OCI-LY1 (cell line): ENCODE measurements around the gene UPK3A.

Experiments used
- H2AFZ ChIP-seq: fragments of 200-600 bp; sonication (generic), shearing (Covaris generic); 2 replicates; pipeline ENCODE4 v1.6.0; 2014; ENCODE audit warnings: antibody characterized with exemption, mild to moderate bottlenecking, low read length
- H3F3A ChIP-seq: fragments of 200-600 bp; sonication (generic), shearing (Covaris generic); 2 replicates; pipeline ENCODE4 v1.6.0; 2014; ENCODE audit warnings: mild to moderate bottlenecking, antibody characterized with exemption, low read length, moderate library complexity; ENCODE audit not compliant: insufficient read depth
- H3K27ac ChIP-seq: fragments of 200-600 bp; sonication (generic); 2 replicates; pipeline ENCODE4 v1.5.1; 2014; ENCODE audit warnings: low read length, mixed run types, mild to moderate bottlenecking, low read depth; ENCODE audit not compliant: poor library complexity, severe bottlenecking
- H3K27me3 ChIP-seq: fragments of 200-600 bp; sonication (generic); 2 replicates; pipeline ENCODE4 v1.6.0; 2014; ENCODE audit warnings: antibody characterized with exemption, mild to moderate bottlenecking, low read length, moderate library complexity; ENCODE audit not compliant: insufficient read depth
- H3K36me3 ChIP-seq: fragments of 200-600 bp; sonication (generic); 2 replicates; pipeline ENCODE4 v1.6.1; 2014; ENCODE audit warnings: mild to moderate bottlenecking, antibody characterized with exemption, low read length, moderate library complexity, mixed read lengths; ENCODE audit not compliant: insufficient read depth
- H3K4me1 ChIP-seq: fragments of 200-600 bp; sonication (generic); 2 replicates; pipeline ENCODE4 v1.5.1; 2014; ENCODE audit warnings: mild to moderate bottlenecking, low read length, moderate library complexity; ENCODE audit not compliant: insufficient read depth, severe bottlenecking
- H3K4me2 ChIP-seq: fragments of 200-600 bp; sonication (generic), shearing (Covaris generic); 2 replicates; pipeline ENCODE4 v1.6.1; 2014; ENCODE audit warnings: low read length
- H3K4me3 ChIP-seq: fragments of 200-600 bp; sonication (generic); 2 replicates; pipeline ENCODE4 v1.5.1; 2014; ENCODE audit warnings: low read length, low read depth, mild to moderate bottlenecking, mixed read lengths; ENCODE audit not compliant: poor library complexity, severe bottlenecking
- H3K79me2 ChIP-seq: fragments of 200-600 bp; shearing (Covaris generic); 2 replicates; pipeline ENCODE4 v1.6.1; 2016; ENCODE audit warnings: mixed run types, low read length, mixed read lengths; ENCODE audit not compliant: insufficient read depth
- H3K9ac ChIP-seq: fragments of 200-600 bp; sonication (generic), shearing (Covaris generic); 2 replicates; pipeline ENCODE4 v1.6.1; 2014; ENCODE audit warnings: mild to moderate bottlenecking, low read length, mixed read lengths
- H3K9me2 ChIP-seq: fragments of 200-600 bp; sonication (generic), shearing (Covaris generic); 2 replicates; pipeline ENCODE4 v1.6.1; 2014; ENCODE audit warnings: low read depth, mild to moderate bottlenecking, low read length, mixed read lengths
- H3K9me3 ChIP-seq: fragments of 200-600 bp; shearing (Covaris generic); 2 replicates; pipeline ENCODE4 v1.6.1; 2014; ENCODE audit warnings: low read length, mixed read lengths
- H4K20me1 ChIP-seq: fragments of 200-600 bp; sonication (generic), shearing (Covaris generic); 2 replicates; pipeline ENCODE4 v1.6.0; 2016; ENCODE audit warnings: mild to moderate bottlenecking, low read length; ENCODE audit not compliant: insufficient read depth
- EZH2 ChIP-seq: fragments of 200-600 bp; sonication (generic), shearing (Covaris generic); IDR thresholded peaks from 2 replicates; pipeline ENCODE4 v1.8.0; 2017; ENCODE audit warnings: borderline replicate concordance, mixed run types, mild to moderate bottlenecking, antibody characterized with exemption, low read length, moderate library complexity, mixed read lengths
- TF ChIP-seq, protein P1 (sequence below): fragments of 200-600 bp; sonication (generic), shearing (Covaris generic); IDR thresholded peaks from 2 replicates; pipeline ENCODE4 v1.5.1; 2017; ENCODE audit warnings: mild to moderate bottlenecking, antibody characterized with exemption, low read length, moderate library complexity, mixed read lengths

UPK3A gene

DNA sequence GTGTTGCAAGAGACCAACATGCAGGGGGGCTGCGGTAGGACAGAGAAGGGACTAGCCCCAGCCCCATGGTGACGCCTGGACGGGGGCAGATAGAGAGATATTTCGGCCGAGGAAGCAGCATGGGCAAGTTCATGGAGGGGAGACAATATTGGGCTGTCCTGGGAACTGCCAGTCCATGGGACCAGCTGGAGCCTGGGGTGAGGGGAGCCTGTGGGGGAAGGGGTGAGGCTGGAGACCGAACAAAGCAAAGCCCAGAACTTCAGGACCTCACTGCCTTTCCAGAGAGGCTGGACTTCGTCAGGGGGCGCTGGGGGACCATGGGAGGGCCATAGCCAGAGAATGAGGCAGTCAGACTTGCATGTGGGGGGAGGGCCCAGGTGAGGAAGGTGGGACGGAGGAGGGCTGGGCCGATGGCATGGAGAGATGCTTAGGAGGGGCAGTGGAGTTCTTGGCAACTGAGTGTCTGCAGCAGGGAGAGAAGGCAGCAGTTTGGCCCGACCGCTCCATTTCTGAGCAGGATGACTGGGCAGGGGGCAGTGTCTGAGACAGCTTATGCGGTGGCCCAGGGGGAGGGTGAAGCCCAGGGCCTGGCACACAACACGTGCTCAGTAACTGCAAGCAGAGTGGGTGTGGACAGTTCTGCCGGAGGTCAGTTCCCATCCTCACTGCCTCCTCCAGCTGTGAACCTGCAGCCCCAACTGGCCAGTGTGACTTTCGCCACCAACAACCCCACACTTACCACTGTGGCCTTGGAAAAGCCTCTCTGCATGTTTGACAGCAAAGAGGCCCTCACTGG lies 712 bp downstream of the UPK3A start:
- Histone ChIP-seq H3F3A (no peaks in the 10 kb centered on the region), H3K4me1 (peaks cover 13% of the 10 kb centered on the region), H3K27ac (no peak overlapping the region), H3K4me3 (peak overlapping the region; percentile 39), H3K27me3 (no peaks in the 10 kb centered on the region; the same call in 1 of the 2 replicates), H3K79me2 (no peaks in the 10 kb centered on the region), H4K20me1 (no peaks in the 10 kb centered on the region), H3K4me2 (peak overlapping the region; percentile 48), H3K9me2 (no peaks in the 10 kb centered on the region), H3K9ac (no peak overlapping the region; the same call in 1 of the 2 replicates), H2AFZ (no peak overlapping the region), H3K9me3 (no peaks in the 10 kb centered on the region), H3K36me3 (no peaks in the 10 kb centered on the region)
- no peak for TF ChIP-seq EZH2
- TF ChIP-seq, protein P1, sequence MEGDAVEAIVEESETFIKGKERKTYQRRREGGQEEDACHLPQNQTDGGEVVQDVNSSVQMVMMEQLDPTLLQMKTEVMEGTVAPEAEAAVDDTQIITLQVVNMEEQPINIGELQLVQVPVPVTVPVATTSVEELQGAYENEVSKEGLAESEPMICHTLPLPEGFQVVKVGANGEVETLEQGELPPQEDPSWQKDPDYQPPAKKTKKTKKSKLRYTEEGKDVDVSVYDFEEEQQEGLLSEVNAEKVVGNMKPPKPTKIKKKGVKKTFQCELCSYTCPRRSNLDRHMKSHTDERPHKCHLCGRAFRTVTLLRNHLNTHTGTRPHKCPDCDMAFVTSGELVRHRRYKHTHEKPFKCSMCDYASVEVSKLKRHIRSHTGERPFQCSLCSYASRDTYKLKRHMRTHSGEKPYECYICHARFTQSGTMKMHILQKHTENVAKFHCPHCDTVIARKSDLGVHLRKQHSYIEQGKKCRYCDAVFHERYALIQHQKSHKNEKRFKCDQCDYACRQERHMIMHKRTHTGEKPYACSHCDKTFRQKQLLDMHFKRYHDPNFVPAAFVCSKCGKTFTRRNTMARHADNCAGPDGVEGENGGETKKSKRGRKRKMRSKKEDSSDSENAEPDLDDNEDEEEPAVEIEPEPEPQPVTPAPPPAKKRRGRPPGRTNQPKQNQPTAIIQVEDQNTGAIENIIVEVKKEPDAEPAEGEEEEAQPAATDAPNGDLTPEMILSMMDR = no peak

DNA sequence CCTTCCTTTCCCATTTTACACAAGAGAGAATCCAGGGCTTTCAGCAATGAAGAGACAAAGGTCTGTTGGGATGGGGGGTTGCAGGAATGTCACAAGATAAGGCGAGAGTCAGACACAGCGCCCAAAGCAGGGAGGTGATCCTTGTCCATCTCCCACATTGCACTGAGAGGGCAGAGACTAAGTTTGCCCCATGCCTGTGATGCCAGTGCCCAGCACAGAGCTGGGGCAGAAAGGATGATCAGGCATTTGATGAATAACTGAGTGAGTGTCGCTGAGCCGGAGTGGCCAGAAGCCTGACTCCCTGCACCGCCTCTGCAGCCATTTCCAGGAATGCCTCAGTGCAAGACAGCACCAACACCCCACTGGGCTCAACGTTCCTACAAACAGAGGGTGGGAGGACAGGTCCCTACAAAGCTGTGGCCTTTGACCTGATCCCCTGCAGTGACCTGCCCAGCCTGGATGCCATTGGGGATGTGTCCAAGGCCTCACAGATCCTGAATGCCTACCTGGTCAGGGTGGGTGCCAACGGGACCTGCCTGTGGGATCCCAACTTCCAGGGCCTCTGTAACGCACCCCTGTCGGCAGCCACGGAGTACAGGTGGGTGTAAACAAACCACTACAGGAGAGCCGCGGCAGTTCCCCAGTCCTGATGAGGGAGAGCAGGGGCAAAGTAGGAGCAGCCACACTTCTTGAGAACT lies 2.3 kb downstream of the UPK3A start:
- H3K27ac ChIP-seq = no peak overlapping the region
- H3K9me3 ChIP-seq = no peaks in the 10 kb centered on the region
- H4K20me1 ChIP-seq = no peaks in the 10 kb centered on the region
- H2AFZ ChIP-seq = no peak overlapping the region
- no peaks in the 10 kb centered on the region for H3K9me2 ChIP-seq
- peaks cover 13% of the 10 kb centered on the region for H3K4me1 ChIP-seq
- H3F3A ChIP-seq = no peaks in the 10 kb centered on the region
- H3K79me2 ChIP-seq = no peaks in the 10 kb centered on the region
- H3K4me2 ChIP-seq = no peak overlapping the region
- H3K27me3 ChIP-seq = peaks cover 8% of the 10 kb centered on the region
- H3K36me3 ChIP-seq = no peaks in the 10 kb centered on the region
- no peak overlapping the region for H3K4me3 ChIP-seq
- H3K9ac ChIP-seq = no peak overlapping the region
- TF ChIP-seq EZH2 = no peak
- TF ChIP-seq, protein P1 = no peak

DNA sequence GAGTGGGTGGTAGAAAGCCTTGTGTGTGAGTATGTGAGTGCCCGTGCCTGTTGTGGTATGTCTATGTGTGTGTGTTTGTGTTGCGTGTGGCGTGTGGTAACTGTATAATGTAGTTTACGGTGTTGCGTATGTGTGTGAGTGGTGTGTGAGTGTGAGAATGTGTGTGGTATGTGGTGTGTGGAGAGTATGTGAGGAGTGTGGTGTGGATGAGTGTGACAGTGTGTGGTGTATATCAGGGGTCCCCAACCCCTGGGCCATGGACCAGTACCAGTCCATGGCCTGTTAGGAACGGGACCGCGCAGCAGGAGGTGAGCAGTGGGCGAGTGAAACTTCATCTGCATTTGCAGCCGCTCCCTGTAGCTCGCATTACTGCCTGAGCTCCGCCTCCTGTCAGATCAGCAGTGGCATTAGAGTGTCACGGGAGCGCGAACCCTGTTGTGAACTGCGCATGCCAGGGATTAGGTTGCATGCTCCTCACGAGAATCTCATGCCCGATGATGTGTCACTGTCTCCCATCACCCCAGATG lies 5.7 kb downstream of the UPK3A start:
- Histone ChIP-seq H3K9me2 (no peaks in the 10 kb centered on the region), H3K36me3 (no peaks in the 10 kb centered on the region), H3K79me2 (no peaks in the 10 kb centered on the region), H3K9me3 (no peaks in the 10 kb centered on the region), H3K9ac (no peak overlapping the region), H3F3A (no peaks in the 10 kb centered on the region), H3K27ac (no peak overlapping the region), H4K20me1 (no peaks in the 10 kb centered on the region), H3K4me1 (peaks cover 3% of the 10 kb centered on the region), H2AFZ (no peak overlapping the region), H3K27me3 (peaks cover 10% of the 10 kb centered on the region), H3K4me3 (no peak overlapping the region), H3K4me2 (no peak overlapping the region)
- TF ChIP-seq, protein P1 = no peak
- TF ChIP-seq EZH2 = no peak
